Glomerular endothelial cell (primary cell): Measurements from ENCODE around the gene R3HDM1. TPM values are rescaled to one million over a fixed set of nuclear protein-coding genes. Genes with fewer than 3 reads are reported as not detected.
"Not testable (repeated sequence)": the region's sequence is repeated elsewhere in the genome, so short reads cannot be mapped to it uniquely, and the experiment has no call there.

Experiments
- DNase-seq: peaks from one replicate; pipeline ENCODE4 v3.0.0-alpha.2; 2011; ENCODE audit warnings: low read depth, low spot score; ENCODE audit errors: extremely low read depth
- total RNA-seq: library from RNA; depleted of rRNA; stranded (reverse); fragments of >200 nt; gene quantifications from 2 replicates; pipeline ENCODE4 v1.2.3, GENCODE V29; 2015

R3HDM1 gene
- total RNA-seq, 1 donor from 2014 or later = 33.9 TPM

GRCh38 chr2:135703300-135703699 is 172.0 kb downstream of the R3HDM1 start:
- DNase-seq = no peak

GRCh38 chr2:135704075-135704474 is 172.8 kb downstream of the R3HDM1 start:
- DNase-seq = not testable (repeated sequence)

- no peak for DNase-seq
These were observed 176.9 kb downstream of the R3HDM1 start for GRCh38 chr2:135708159-135708558.

GRCh38 chr2:135709992-135710391 is 178.7 kb downstream of the R3HDM1 start:
- DNase-seq = no peak

GRCh38 chr2:135715086-135715485 is 183.8 kb downstream of the R3HDM1 start:
- DNase-seq = not testable (repeated sequence)

- no peak for DNase-seq
These were observed 196.9 kb downstream of the R3HDM1 start for GRCh38 chr2:135728064-135728743.

GRCh38 chr2:135732561-135732960 is 201.3 kb downstream of the R3HDM1 start:
- DNase-seq = no peak

- DNase-seq = no peak
These were observed 201.8 kb downstream of the R3HDM1 start for GRCh38 chr2:135733045-135733444.

GRCh38 chr2:135736546-135736945 is 205.3 kb downstream of the R3HDM1 start:
- no peak for DNase-seq

GRCh38 chr2:135740206-135740605 is 208.9 kb downstream of the R3HDM1 start:
- no peak for DNase-seq

- no peak for DNase-seq
These were observed 209.7 kb downstream of the R3HDM1 start for GRCh38 chr2:135741043-135741394.

GRCh38 chr2:135741395-135742324 is 210.4 kb downstream of the R3HDM1 start, which contains the start of gene UBXN4:
Gene UBXN4 (plus strand): TSS chr2:135741855. CDS start chr2:135741930, 75 bp downstream.
- DNase-seq = peak; percentile 89

GRCh38 chr2:135742325-135742757 is 211.1 kb downstream of the R3HDM1 start:
- no peak for DNase-seq

GRCh38 chr2:135743860-135744259 is 212.6 kb downstream of the R3HDM1 start:
- DNase-seq = no peak

- DNase-seq = no peak
These were observed 213.6 kb downstream of the R3HDM1 start for GRCh38 chr2:135744760-135745314.

GRCh38 chr2:135745545-135745944 is 214.3 kb downstream of the R3HDM1 start:
- no peak for DNase-seq

GRCh38 chr2:135755573-135755972 is 224.3 kb downstream of the R3HDM1 start:
- no peak for DNase-seq

GRCh38 chr2:135756692-135757091 is 225.4 kb downstream of the R3HDM1 start:
- no peak for DNase-seq

GRCh38 chr2:135762022-135762421 is 230.7 kb downstream of the R3HDM1 start:
- no peak for DNase-seq

GRCh38 chr2:135762530-135762929 is 231.2 kb downstream of the R3HDM1 start:
- DNase-seq = no peak

GRCh38 chr2:135768863-135769262 is 237.6 kb downstream of the R3HDM1 start:
- DNase-seq = no peak
